ENCODE measurements around the gene TACR1.

Gene TACR1

DNA sequence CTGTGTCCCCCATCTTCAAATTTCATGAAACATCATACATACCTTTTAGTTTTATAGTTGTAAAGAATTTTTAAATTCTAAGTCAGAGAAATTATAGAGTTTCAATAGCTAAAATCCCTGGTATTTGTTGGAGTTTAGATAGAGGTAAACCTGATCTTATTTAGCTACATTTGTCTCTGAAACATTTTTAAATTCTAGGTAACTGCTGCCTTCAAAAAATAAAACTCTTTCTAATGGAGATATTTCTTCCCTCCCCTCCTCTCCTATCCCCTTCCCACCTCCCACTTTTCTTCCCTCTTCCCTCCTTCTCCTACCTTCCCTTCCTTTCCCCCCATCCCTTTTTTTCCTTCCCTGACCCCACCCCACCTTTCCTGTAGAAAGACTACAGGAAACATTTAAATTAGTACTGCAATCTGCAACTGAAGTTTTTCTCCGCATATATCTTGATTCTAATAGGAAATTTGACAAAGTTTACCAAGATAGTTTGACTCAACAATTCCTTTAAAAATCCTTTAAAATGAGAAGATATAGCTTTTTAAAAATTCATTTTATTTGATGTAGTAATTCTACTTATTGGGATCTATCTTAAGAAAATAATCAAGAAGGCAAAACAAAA is 4.1 kb downstream of the TACR1 start:
- no peak overlapping the region for H3K4me3 ChIP-seq (ENCODE audit: low read depth, low read length)
- in situ Hi-C loops (cut with HindIII; ENCODE audit: low sequenced_read_pairs): no loop called here
- DNase-seq (ENCODE audit: low read depth, low spot score): no peak
- TF ChIP-seq, protein P1, sequence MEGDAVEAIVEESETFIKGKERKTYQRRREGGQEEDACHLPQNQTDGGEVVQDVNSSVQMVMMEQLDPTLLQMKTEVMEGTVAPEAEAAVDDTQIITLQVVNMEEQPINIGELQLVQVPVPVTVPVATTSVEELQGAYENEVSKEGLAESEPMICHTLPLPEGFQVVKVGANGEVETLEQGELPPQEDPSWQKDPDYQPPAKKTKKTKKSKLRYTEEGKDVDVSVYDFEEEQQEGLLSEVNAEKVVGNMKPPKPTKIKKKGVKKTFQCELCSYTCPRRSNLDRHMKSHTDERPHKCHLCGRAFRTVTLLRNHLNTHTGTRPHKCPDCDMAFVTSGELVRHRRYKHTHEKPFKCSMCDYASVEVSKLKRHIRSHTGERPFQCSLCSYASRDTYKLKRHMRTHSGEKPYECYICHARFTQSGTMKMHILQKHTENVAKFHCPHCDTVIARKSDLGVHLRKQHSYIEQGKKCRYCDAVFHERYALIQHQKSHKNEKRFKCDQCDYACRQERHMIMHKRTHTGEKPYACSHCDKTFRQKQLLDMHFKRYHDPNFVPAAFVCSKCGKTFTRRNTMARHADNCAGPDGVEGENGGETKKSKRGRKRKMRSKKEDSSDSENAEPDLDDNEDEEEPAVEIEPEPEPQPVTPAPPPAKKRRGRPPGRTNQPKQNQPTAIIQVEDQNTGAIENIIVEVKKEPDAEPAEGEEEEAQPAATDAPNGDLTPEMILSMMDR (IDR thresholded peaks at IDR 0.05; ENCODE audit: low read depth, low read length): no peak

DNA sequence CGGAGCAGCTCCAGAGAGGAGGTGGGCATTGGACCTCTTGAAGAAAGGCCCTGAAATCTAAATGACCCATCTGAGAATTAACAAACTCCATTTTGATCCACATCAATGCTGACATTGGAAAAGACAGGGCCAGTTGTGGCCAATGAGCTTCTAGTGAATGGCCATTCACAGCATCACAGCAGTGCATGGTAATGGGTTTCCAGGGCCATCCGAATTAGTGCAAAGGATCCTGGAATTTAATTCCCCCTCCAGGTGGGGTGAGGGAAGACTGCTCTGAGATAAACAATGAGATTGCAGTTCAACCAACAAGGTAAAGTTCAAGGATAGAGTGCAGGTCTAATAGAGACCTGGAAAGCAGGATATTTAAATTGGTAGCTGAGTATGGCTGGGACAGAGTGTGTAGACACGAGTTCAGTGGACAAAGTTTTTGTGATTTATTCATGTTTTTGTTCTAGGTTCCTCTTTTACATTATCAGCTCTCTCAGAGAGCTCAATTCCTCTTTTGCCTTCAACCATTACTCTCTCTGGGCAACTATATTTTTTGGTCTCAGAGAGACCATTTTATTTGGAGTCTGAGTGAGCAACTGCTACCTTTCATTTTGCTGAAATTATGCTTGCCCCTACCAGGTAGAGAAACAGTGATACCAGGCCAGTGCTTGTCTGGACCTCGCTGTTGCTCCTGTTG is 5.0 kb downstream of the TACR1 start:
- TF ChIP-seq, protein P1 (IDR thresholded peaks at IDR 0.05; ENCODE audit: low read depth, low read length): no peak
- DNase-seq (ENCODE audit: low read depth, low spot score): no peak
- in situ Hi-C loops (cut with HindIII; ENCODE audit: low sequenced_read_pairs): no loop called here
- H3K4me3 ChIP-seq (ENCODE audit: low read depth, low read length): no peak overlapping the region

DNA sequence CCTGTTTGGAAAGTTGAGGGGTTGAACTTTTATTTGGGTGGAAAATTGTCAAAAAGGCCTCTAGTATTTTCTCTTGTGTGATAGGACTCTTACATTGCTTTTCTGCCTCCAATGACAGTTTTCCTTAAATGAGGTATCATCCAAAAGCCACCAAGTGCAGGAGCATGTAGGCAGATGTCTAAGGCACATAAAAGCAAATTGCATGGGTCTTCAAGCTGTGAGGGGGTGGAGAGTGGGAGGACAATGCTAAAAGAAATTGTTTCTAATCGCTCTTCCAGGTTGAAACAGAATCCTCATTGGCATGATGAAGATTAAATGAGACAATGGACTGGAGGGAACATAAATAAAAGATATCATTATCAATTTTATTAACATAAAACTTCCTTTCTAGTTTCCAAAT is 6.8 kb downstream of the TACR1 start:
- no peak overlapping the region for H3K4me3 ChIP-seq (ENCODE audit: low read depth, low read length)
- TF ChIP-seq, protein P1 (IDR thresholded peaks at IDR 0.05; ENCODE audit: low read depth, low read length): no peak
- no peak for DNase-seq (ENCODE audit: low read depth, low spot score)
- in situ Hi-C loops (cut with HindIII; ENCODE audit: low sequenced_read_pairs): no loop called here

DNA sequence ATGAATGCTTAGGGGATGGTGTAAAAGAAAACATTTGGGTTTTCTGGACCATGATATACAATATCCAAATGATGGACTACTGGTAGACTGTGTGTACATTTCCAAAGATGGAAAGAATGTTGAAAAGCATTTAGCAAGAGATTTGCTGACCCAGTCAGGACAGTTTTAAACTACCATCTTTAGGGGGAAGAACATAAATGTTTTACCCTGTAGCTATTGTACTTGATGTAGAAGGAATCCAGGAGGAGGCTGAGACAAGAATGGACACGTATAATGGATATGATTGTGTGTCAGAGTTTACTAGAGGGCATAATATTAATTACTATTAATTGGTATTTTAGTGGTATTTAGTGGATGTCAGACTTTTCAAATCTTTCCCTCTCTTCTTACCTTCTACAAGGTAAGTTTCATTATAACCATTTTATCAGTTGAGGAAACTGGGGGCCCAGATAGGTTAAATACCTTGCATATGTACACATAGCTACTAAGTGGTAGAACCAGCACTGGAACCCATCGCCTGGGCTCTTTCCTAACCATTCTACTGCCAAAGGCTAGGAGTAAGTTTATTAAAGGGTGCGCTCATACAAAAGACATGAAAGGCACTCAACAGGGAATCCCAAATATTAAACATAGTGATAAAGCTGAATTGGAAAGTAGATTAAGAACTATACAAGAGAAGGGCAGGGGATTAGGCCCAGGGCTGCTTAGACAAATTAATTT is 8.9 kb downstream of the TACR1 start:
- TF ChIP-seq, protein P1 (IDR thresholded peaks at IDR 0.05; ENCODE audit: low read depth, low read length): no peak
- in situ Hi-C loops (cut with HindIII; ENCODE audit: low sequenced_read_pairs): no loop called here
- no peak for DNase-seq (ENCODE audit: low read depth, low spot score)
- no peak overlapping the region for H3K4me3 ChIP-seq (ENCODE audit: low read depth, low read length)

DNA sequence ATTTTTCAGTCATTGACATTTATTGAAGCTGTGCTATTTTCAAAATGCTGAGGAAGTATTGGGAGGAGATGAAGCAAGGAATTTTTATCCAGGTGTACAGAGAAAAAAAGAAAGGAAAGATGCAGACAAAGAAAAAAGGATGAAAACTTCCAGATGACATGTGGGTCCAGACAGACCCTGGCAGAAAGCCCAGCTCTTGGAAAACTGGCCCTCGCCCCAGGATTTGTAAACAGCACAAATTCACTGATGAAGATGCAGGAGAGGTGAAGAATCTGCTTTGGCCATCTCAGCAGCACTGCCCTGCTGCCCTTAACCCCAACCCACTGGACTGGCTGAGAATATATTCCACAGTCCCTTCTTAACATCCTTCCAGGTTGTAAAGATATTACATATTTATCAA is 12.5 kb downstream of the TACR1 start:
- no peak for DNase-seq (ENCODE audit: low read depth, low spot score)
- H3K4me3 ChIP-seq (ENCODE audit: low read depth, low read length): no peak overlapping the region
- in situ Hi-C loops (cut with HindIII; ENCODE audit: low sequenced_read_pairs): no loop called here
- TF ChIP-seq, protein P1 (IDR thresholded peaks at IDR 0.05; ENCODE audit: low read depth, low read length): no peak

DNA sequence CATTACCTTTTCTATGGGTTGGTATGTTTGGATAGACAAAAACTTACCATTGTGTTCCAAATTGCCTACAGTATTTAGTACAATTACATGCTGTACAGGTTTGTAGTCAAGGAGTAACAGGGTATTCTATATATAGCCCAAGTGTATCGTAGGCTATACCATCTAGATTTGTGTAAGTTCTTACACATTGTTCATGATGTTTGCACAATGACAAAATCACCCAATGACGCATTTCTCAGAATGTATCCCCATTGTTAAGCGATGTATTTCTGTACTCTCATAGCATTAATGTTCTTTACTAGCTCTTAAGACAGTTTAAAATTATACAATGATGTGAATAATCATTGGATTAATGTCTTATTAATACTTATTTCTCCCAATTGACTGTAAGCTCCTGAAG is 16.7 kb downstream of the TACR1 start:
- in situ Hi-C loops (cut with HindIII; ENCODE audit: low sequenced_read_pairs): no loop called here

More for the DNA sequence above, 16.7 kb downstream of the TACR1 start:
- no peak overlapping the region for H3K4me3 ChIP-seq (ENCODE audit: low read depth, low read length)
- DNase-seq (ENCODE audit: low read depth, low spot score): no peak
- TF ChIP-seq, protein P1 (IDR thresholded peaks at IDR 0.05; ENCODE audit: low read depth, low read length): no peak
